H9 (cell line): ENCODE data around the gene CNBD2. TPM values are rescaled to one million over a fixed set of nuclear protein-coding genes. Genes with fewer than 3 reads are reported as not detected.

Experiments used
- DNase-seq: peaks from one replicate; pipeline ENCODE4 v3.0.0-alpha.2; 2017
- H2AFZ ChIP-seq: one replicate; pipeline ENCODE4 v1.6.1; 2013; ENCODE audit warnings: mild to moderate bottlenecking, low read length, control low read depth, moderate library complexity
- H2AK5ac ChIP-seq: 2 replicates; pipeline ENCODE4 v1.6.1; 2013; ENCODE audit warnings: low read length, control low read depth, mixed read lengths; ENCODE audit not compliant: insufficient read length
- H2BK120ac ChIP-seq: one replicate; pipeline ENCODE4 v1.6.1; 2013; ENCODE audit warnings: low read depth, mild to moderate bottlenecking, low read length, control low read depth, inconsistent platforms; ENCODE audit not compliant: poor library complexity, severe bottlenecking
- H2BK12ac ChIP-seq: 2 replicates; pipeline ENCODE4 v1.6.1; 2013; ENCODE audit warnings: low read length, control low read depth, mixed read lengths, low read depth; ENCODE audit not compliant: insufficient read length
- H2BK15ac ChIP-seq: 2 replicates; pipeline ENCODE4 v1.6.1; 2013; ENCODE audit warnings: low read depth, low read length, control low read depth
- H2BK20ac ChIP-seq: one replicate; pipeline ENCODE4 v1.6.1; 2013; ENCODE audit warnings: low read depth, mild to moderate bottlenecking, low read length, control low read depth, inconsistent platforms; ENCODE audit not compliant: poor library complexity, severe bottlenecking
- H2BK5ac ChIP-seq: 2 replicates; pipeline ENCODE4 v1.6.1; 2013; ENCODE audit warnings: low read length, control low read depth, mixed read lengths; ENCODE audit not compliant: insufficient read length
- H3K14ac ChIP-seq: 2 replicates; pipeline ENCODE4 v1.6.1; 2013; ENCODE audit warnings: low read length, control low read depth; ENCODE audit not compliant: insufficient read depth
- H3K18ac ChIP-seq: 2 replicates; pipeline ENCODE4 v1.6.1; 2013; ENCODE audit warnings: low read depth, mild to moderate bottlenecking, mixed read lengths, low read length, control low read depth; ENCODE audit not compliant: insufficient read length
- H3K23ac ChIP-seq: 2 replicates; pipeline ENCODE4 v1.6.1; 2013; ENCODE audit warnings: low read length, control low read depth, mixed read lengths, low read depth; ENCODE audit not compliant: insufficient read length
- H3K23me2 ChIP-seq: 2 replicates; pipeline ENCODE4 v1.6.1; 2013; ENCODE audit warnings: low read depth, mild to moderate bottlenecking, mixed read lengths, low read length, control low read depth; ENCODE audit not compliant: insufficient read length, poor library complexity, severe bottlenecking
- H3K27ac ChIP-seq: 2 replicates; pipeline ENCODE4 v1.5.1; 2013; ENCODE audit warnings: low read length, control low read depth, mixed read lengths, low read depth; ENCODE audit not compliant: insufficient read length
- H3K27me3 ChIP-seq: 2 replicates; pipeline ENCODE4 v1.6.1; 2013; ENCODE audit warnings: low read length, control low read depth, inconsistent platforms; ENCODE audit not compliant: insufficient read depth
- H3K4ac ChIP-seq: 2 replicates; pipeline ENCODE4 v1.6.1; 2013; ENCODE audit warnings: low read depth, mild to moderate bottlenecking, control low read depth, inconsistent platforms, low read length, moderate library complexity
- H3K4me1 ChIP-seq: 2 replicates; pipeline ENCODE4 v1.6.1; 2013; ENCODE audit warnings: low read length, control low read depth, inconsistent platforms; ENCODE audit not compliant: insufficient read depth
- H3K4me2 ChIP-seq: 2 replicates; pipeline ENCODE4 v1.6.1; 2013; ENCODE audit warnings: low read length, control low read depth, mixed read lengths; ENCODE audit not compliant: insufficient read length, insufficient read depth
- H3K56ac ChIP-seq: 2 replicates; pipeline ENCODE4 v1.6.1; 2013; ENCODE audit warnings: low read depth, mild to moderate bottlenecking, mixed read lengths, low read length, control low read depth; ENCODE audit not compliant: insufficient read length
- H3K79me1 ChIP-seq: 2 replicates; pipeline ENCODE4 v1.6.1; 2013; ENCODE audit warnings: low read depth, mild to moderate bottlenecking, moderate library complexity, low read length, control low read depth, inconsistent platforms; ENCODE audit not compliant: insufficient read depth, poor library complexity, severe bottlenecking
- H3K79me2 ChIP-seq: 2 replicates; pipeline ENCODE4 v1.6.1; 2013; ENCODE audit warnings: low read length, control low read depth, inconsistent platforms; ENCODE audit not compliant: insufficient read depth
- H3K9ac ChIP-seq: 2 replicates; pipeline ENCODE4 v1.6.1; 2013; ENCODE audit warnings: low read length, control low read depth, mixed read lengths; ENCODE audit not compliant: insufficient read length; ENCODE audit errors: extremely low read depth
- H3K9me3 ChIP-seq: one replicate; pipeline ENCODE4 v1.6.1; 2013; ENCODE audit warnings: low read depth, low read length, inconsistent platforms; ENCODE audit not compliant: control insufficient read depth
- H3T11ph ChIP-seq: one replicate; pipeline ENCODE4 v1.6.1; 2013; ENCODE audit warnings: mild to moderate bottlenecking, low read length, control low read depth, inconsistent platforms
- H4K20me1 ChIP-seq: one replicate; pipeline ENCODE4 v1.6.1; 2013; ENCODE audit not compliant: control insufficient read depth, insufficient read length, insufficient read depth
- H4K5ac ChIP-seq: 2 replicates; pipeline ENCODE4 v1.6.1; 2013; ENCODE audit warnings: low read depth, mild to moderate bottlenecking, mixed read lengths, low read length, control low read depth; ENCODE audit not compliant: insufficient read length
- H4K8ac ChIP-seq: replicated peaks from 2 replicates; pipeline ENCODE4 v1.6.1; 2013; ENCODE audit warnings: low read length, control low read depth, mixed read lengths, low read depth; ENCODE audit not compliant: insufficient read length
- H4K91ac ChIP-seq: 2 replicates; pipeline ENCODE4 v1.6.1; 2013; ENCODE audit warnings: low read depth, mild to moderate bottlenecking, moderate library complexity, mixed read lengths, low read length, control low read depth; ENCODE audit not compliant: insufficient read length
- H3K27ac Mint-ChIP-seq, 3 experiments: 2 replicates in 2 of 3; 3 replicates in 1 of 3; pipeline ENCODE4 v1.8.0; 2020 to 2021; ENCODE audit warnings: mixed read lengths in 3 of 3, mild to moderate bottlenecking in 1 of 3, moderate library complexity in 1 of 3
- H3K27me3 Mint-ChIP-seq: 2 replicates; pipeline ENCODE4 v1.8.0; 2021; ENCODE audit warnings: low read depth, mild to moderate bottlenecking, moderate library complexity, mixed read lengths
- H3K36me3 Mint-ChIP-seq, 3 experiments: 2 replicates in 2 of 3; 3 replicates in 1 of 3; pipeline ENCODE4 v1.8.0; 2020 to 2021; ENCODE audit warnings: low read depth in 3 of 3, mixed read lengths in 3 of 3; ENCODE audit not compliant: insufficient read depth in 1 of 3
- H3K4me1 Mint-ChIP-seq, 2 experiments: 2 replicates each; pipeline ENCODE4 v1.8.0; 2020; ENCODE audit warnings: mixed read lengths in 2 of 2
- H3K4me3 Mint-ChIP-seq, 2 experiments: 2 replicates in 1 of 2; 3 replicates in 1 of 2; pipeline ENCODE4 v1.8.0; 2020 to 2021; ENCODE audit warnings: mild to moderate bottlenecking in 2 of 2, mixed read lengths in 2 of 2, moderate library complexity in 1 of 2
- H3K9me3 Mint-ChIP-seq, 2 experiments: 2 replicates in 1 of 2; 3 replicates in 1 of 2; pipeline ENCODE4 v1.8.0; 2020; ENCODE audit warnings: mild to moderate bottlenecking in 2 of 2, mixed read lengths in 2 of 2, moderate library complexity in 1 of 2
- WGBS: extraction: QIAGEN DNeasy Blood & Tissue Kit; methylation state at CpG from one replicate; pipeline ENCODE4 v1.1.7; 2013; ENCODE audit warnings: missing lambda C conversion rate, low lambda C conversion rate, mixed read lengths; ENCODE audit not compliant: insufficient read length; ENCODE audit errors: extremely low coverage; 5-methylcytosine and 5-hydroxymethylcytosine counted together
- total RNA-seq: library from RNA; stranded (reverse); gene quantifications from 2 replicates; pipeline ENCODE4 v1.2.1, GENCODE V29; 2021
- TF ChIP-seq, protein P1 (sequence below): fragments of 200-600 bp; sonication (generic); conservative IDR thresholded peaks from 3 replicates; pipeline ENCODE4 v1.8.0; 2021; ENCODE audit warnings: antibody characterized with exemption, mild to moderate bottlenecking

CNBD2 gene
- total RNA-seq, 1 experiment from 2014 or later: 3.1 TPM

DNA sequence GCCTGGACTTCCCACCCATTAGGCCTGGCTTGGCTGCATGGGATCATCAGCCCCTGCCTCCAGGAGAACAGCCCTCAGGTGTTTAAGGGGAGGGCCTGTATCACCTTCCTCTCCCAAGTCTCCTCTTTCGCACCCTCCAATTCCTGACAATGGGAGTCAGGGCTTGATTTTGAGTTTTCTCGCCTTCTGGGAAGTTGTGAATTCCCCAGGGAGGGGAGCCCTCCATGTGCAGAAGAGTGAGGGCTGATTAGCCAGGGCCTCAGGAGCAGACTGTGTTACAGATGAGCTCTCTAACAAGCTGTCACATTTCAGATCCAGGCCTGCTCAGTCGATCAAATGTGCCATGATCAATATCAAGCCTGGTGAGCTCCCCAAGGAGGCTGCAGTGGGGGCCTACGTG lies 42.4 kb downstream of the CNBD2 start:
- Histone ChIP-seq H3K79me1 (no peaks in the 10 kb centered on the region), H3K4me1 (no peaks in the 10 kb centered on the region), H2BK15ac (no peak overlapping the region), H3K18ac (no peak overlapping the region), H3K27me3 (no peaks in the 10 kb centered on the region), H2BK120ac (no peak overlapping the region), H2BK5ac (no peak overlapping the region), H2AFZ (no peak overlapping the region), H2AK5ac (no peak overlapping the region), H3K14ac (no peak overlapping the region), H3K23me2 (no peaks in the 10 kb centered on the region), H3K9me3 (no peaks in the 10 kb centered on the region), H3K4ac (no peak overlapping the region), H2BK20ac (no peak overlapping the region), H2BK12ac (no peak overlapping the region), H4K20me1 (no peaks in the 10 kb centered on the region), H4K8ac (no peak overlapping the region), H3K27ac (no peak overlapping the region), H3K9ac (no peak overlapping the region), H3K79me2 (no peaks in the 10 kb centered on the region), H3T11ph (no peak overlapping the region), H4K5ac (no peak overlapping the region), H3K4me2 (no peak overlapping the region), H4K91ac (no peak overlapping the region), H3K23ac (no peak overlapping the region), H3K56ac (no peak overlapping the region)
- Mint-ChIP-seq H3K4me3 (no peak overlapping the region), H3K4me1 (peaks cover 5 to 9% of the 10 kb centered on the region in 2 experiments; a peak in 3 of 4 replicates), H3K9me3 (no peaks in the 10 kb centered on the region), H3K27ac (no peak overlapping the region), H3K27me3 (peaks cover 3% of the 10 kb centered on the region), H3K36me3 (no peaks in the 10 kb centered on the region)
- TF ChIP-seq, protein P1, sequence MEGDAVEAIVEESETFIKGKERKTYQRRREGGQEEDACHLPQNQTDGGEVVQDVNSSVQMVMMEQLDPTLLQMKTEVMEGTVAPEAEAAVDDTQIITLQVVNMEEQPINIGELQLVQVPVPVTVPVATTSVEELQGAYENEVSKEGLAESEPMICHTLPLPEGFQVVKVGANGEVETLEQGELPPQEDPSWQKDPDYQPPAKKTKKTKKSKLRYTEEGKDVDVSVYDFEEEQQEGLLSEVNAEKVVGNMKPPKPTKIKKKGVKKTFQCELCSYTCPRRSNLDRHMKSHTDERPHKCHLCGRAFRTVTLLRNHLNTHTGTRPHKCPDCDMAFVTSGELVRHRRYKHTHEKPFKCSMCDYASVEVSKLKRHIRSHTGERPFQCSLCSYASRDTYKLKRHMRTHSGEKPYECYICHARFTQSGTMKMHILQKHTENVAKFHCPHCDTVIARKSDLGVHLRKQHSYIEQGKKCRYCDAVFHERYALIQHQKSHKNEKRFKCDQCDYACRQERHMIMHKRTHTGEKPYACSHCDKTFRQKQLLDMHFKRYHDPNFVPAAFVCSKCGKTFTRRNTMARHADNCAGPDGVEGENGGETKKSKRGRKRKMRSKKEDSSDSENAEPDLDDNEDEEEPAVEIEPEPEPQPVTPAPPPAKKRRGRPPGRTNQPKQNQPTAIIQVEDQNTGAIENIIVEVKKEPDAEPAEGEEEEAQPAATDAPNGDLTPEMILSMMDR: no peak
- WGBS: no CpG with 5 or more reads among the region's 4 CpGs
- no peak for DNase-seq
